ENCODE results near the gene ODAM. TPM values are rescaled to one million over a fixed set of nuclear protein-coding genes. Genes with fewer than 3 reads are reported as not detected.

ODAM gene, protein sequence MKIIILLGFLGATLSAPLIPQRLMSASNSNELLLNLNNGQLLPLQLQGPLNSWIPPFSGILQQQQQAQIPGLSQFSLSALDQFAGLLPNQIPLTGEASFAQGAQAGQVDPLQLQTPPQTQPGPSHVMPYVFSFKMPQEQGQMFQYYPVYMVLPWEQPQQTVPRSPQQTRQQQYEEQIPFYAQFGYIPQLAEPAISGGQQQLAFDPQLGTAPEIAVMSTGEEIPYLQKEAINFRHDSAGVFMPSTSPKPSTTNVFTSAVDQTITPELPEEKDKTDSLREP
- 1 to 10 TPM in 1 of 2 donors, not detected in 1; 2.6 TPM for total RNA-seq

GRCh38 chr4:70195425-70195824 lies at the start of gene ODAM:
Gene ODAM, plus strand, starts transcription at chr4:70195725. Its CDS starts 819 bp downstream, at chr4:70196544.
- Histone ChIP-seq H3K36me3 (replicated peaks in 1 of 2; ENCODE audit: insufficient read depth in 1 of 2, low read depth in 2 of 2) (no peaks in the 10 kb centered on the region), H3K9me3 (no peaks in the 10 kb centered on the region), H3K4me1 (peaks cover 18% of the 10 kb centered on the region), H3K4me3 (no peak within 1 kb of the TSS), H3K27me3 (no peaks in the 10 kb centered on the region), H3K27ac (no peak within 1 kb of the TSS)
- intact Hi-C loops (cut with DNase I), result no loop called here
- DNase-seq (no peak), ATAC-seq (no peak)
- TF ChIP-seq POLR2A (IDR thresholded peaks at IDR 0.05) (no peak), CTCF (IDR thresholded peaks at IDR 0.05) (no peak)
- WGBS, 2 donors, result 87 to 90% methylated on average over 1 of the region's 1 CpG

DNA sequence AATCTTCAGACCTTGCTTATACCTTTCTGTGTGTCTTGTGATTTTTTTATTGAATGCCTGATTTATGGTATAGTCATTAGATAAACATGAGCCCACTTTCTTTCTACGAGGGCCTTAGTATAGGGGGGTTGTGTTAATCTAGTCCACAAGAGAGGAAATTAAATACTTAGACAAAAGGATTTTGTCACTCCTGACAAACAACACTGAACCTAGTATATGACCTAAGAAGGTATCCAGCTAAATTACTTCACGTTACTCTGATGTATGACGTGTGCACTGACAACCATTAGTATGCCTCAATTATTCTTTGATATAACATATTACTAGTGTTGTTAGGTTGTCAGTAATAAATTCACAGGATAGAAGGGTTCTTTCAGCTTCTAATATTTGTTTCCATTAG lies 44.3 kb upstream of the ODAM start:
- no peaks in the 10 kb centered on the region for H3K4me1 ChIP-seq
- no peaks in the 10 kb centered on the region for H3K27me3 ChIP-seq
- H3K36me3 ChIP-seq (replicated peaks in 1 of 2; ENCODE audit: insufficient read depth in 1 of 2, low read depth in 2 of 2), result no peaks in the 10 kb centered on the region
- intact Hi-C loops (cut with DNase I), result no loop called here
- no peak for DNase-seq
- no peaks in the 10 kb centered on the region for H3K9me3 ChIP-seq
- 53 to 58% methylated on average over 3 of the region's 3 CpGs for WGBS, 2 donors
- no peak for ATAC-seq
- no peak for TF ChIP-seq POLR2A (IDR thresholded peaks at IDR 0.05)
- no peak overlapping the region for H3K4me3 ChIP-seq
- H3K27ac ChIP-seq, result no peak overlapping the region

GRCh38 chr4:70152088-70152487 lies 43.4 kb upstream of the ODAM start:
- WGBS, 2 donors, result 86 to 92% methylated on average over 2 of the region's 2 CpGs

DNA sequence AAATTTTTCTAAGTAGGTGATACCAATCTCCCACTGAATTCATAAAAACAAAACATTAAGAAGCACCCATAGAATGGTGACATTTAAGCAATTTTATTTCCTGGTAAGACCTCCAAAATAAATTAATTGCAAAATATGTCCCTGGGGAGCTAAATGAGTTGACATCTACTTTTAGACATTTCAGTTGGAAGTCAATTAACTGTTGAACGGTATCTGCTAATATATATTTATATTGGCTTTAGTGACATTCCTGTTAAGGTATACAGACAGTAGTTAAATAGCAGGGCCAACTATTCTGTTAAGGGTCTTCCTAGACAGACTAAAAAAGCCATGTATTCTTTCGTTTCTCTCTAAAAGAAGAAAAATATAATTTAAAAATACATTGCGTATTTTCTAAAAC lies 41.6 kb upstream of the ODAM start, which contains the start of gene PRR27:
Gene PRR27 (plus strand): TSS at position 301 of the 400 bp plus-strand sequence. CDS start 139 bp downstream, outside the sequence.
- no peaks in the 10 kb centered on the region for H3K36me3 ChIP-seq (replicated peaks in 1 of 2; ENCODE audit: insufficient read depth in 1 of 2, low read depth in 2 of 2)
- no peak within 1 kb of the TSS for H3K27ac ChIP-seq
- WGBS, 2 donors, result 81 to 88% methylated on average over 3 of the region's 3 CpGs
- H3K4me1 ChIP-seq, result no peaks in the 10 kb centered on the region
- DNase-seq (no peak), ATAC-seq (no peak)
- H3K4me3 ChIP-seq, result no peak within 1 kb of the TSS
- no peaks in the 10 kb centered on the region for H3K27me3 ChIP-seq
- intact Hi-C loops (cut with DNase I), result no loop called here
- H3K9me3 ChIP-seq, result no peaks in the 10 kb centered on the region
- TF ChIP-seq POLR2A (IDR thresholded peaks at IDR 0.05) (no peak), CTCF (IDR thresholded peaks at IDR 0.05) (no peak)

More at GRCh38 chr4:70152088-70152487, 43.4 kb upstream of the ODAM start:
- TF ChIP-seq POLR2A (IDR thresholded peaks at IDR 0.05), result no peak
- TF ChIP-seq CTCF (IDR thresholded peaks at IDR 0.05), result no peak
- Histone ChIP-seq H3K4me3 (no peak overlapping the region), H3K27ac (no peak overlapping the region), H3K4me1 (no peaks in the 10 kb centered on the region), H3K9me3 (no peaks in the 10 kb centered on the region), H3K36me3 (replicated peaks in 1 of 2; ENCODE audit: insufficient read depth in 1 of 2, low read depth in 2 of 2) (no peaks in the 10 kb centered on the region), H3K27me3 (no peaks in the 10 kb centered on the region)
- no peak for ATAC-seq
- no peak for DNase-seq
- intact Hi-C loops (cut with DNase I), result no loop called here

DNA sequence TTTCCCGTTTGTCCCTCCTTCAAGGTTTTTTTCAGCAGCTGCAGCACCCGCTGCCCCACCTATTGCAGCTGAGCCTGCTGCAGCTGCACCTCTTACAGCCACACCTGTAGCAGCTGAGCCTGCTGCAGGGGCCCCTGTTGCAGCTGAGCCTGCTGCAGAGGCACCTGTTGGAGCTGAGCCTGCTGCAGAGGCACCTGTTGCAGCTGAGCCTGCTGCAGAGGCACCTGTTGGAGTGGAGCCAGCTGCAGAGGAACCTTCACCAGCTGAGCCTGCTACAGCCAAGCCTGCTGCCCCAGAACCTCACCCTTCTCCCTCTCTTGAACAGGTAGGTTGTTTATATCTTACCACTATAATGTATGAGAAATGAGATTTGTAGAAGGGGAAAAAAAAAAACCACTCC lies 36.9 kb upstream of the ODAM start:
- Histone ChIP-seq H3K4me1 (no peaks in the 10 kb centered on the region), H3K36me3 (replicated peaks in 1 of 2; ENCODE audit: insufficient read depth in 1 of 2, low read depth in 2 of 2) (no peaks in the 10 kb centered on the region), H3K27ac (no peak overlapping the region), H3K4me3 (no peak overlapping the region), H3K27me3 (no peaks in the 10 kb centered on the region), H3K9me3 (no peaks in the 10 kb centered on the region)
- TF ChIP-seq CTCF (IDR thresholded peaks at IDR 0.05) (no peak), POLR2A (IDR thresholded peaks at IDR 0.05) (no peak)
- DNase-seq, result peak; percentile 19 to 71 (median 34)
- no peak for ATAC-seq
- 19 to 32% methylated on average over 2 of the region's 2 CpGs for WGBS, 2 donors
- intact Hi-C loops (cut with DNase I), result no loop called here

Measured in body of pancreas (tissue), 4 donors.